D721Med (cell line): ENCODE results near the gene LRRC34.

Experiments
- DNase-seq: peaks from one replicate; pipeline ENCODE4 v3.0.0; 2011; ENCODE audit warnings: low spot score; ENCODE audit not compliant: insufficient read length
- FAIRE-seq: peaks from 2 replicates; lab custom pipeline; 2011; peaks lifted over from hg19 to GRCh38; lab: Jason Lieb, UNC
- CTCF ChIP-seq: IDR thresholded peaks from 2 replicates; pipeline ENCODE4 v1.5.1; 2012; ENCODE audit warnings: mild to moderate bottlenecking, control low read depth; ENCODE audit not compliant: insufficient read depth; ENCODE audit errors: missing control alignments

The LRRC34 gene

GRCh38 chr3:169815590-169816150, 3.0 kb upstream of the LRRC34 start:
- FAIRE-seq: no peak
- TF ChIP-seq CTCF: no peak

GRCh38 chr3:169813757-169814517, 1.2 kb upstream of the LRRC34 start:
- FAIRE-seq: no peak
- DNase-seq: no peak
- TF ChIP-seq CTCF: no peak

More at GRCh38 chr3:169815590-169816150, 3.0 kb upstream of the LRRC34 start:
- no peak for DNase-seq

GRCh38 chr3:169813278-169813677, 574 bp upstream of the LRRC34 start:
- no peak for FAIRE-seq
- TF ChIP-seq CTCF: no peak
- no peak for DNase-seq

- DNase-seq (no peak), FAIRE-seq (no peak)
- TF ChIP-seq CTCF: no peak
Observed at GRCh38 chr3:169811631-169812331, 923 bp downstream of the LRRC34 start.

GRCh38 chr3:169809230-169809795, 3.4 kb downstream of the LRRC34 start:
- DNase-seq: no peak
- no peak for FAIRE-seq
- TF ChIP-seq CTCF: no peak

- no peak for TF ChIP-seq CTCF
Observed at GRCh38 chr3:169804681-169805080, 8.0 kb downstream of the LRRC34 start.

More at GRCh38 chr3:169804681-169805080, 8.0 kb downstream of the LRRC34 start:
- FAIRE-seq: no peak
- no peak for DNase-seq
